GM12878 (cell line): ENCODE measurements around the gene TTC16. TPM values are rescaled to one million over a fixed set of nuclear protein-coding genes. Genes with fewer than 3 reads are reported as not detected.

Experiments
- ATAC-seq: fragments of 200-7000 bp; cut with Tn5 transposase; 3 replicates; pipeline ENCODE4 v1.9.1; 2020; ENCODE audit warnings: mild to moderate bottlenecking, moderate library complexity
- BruUV-seq: library from RNA; stranded (reverse); fragments of 400-500 nt; replicated peaks from 2 replicates; lab custom pipeline; 2021; lab: Mats Ljungman, UMichigan
- CTCF ChIA-PET: fragments of 300-600 bp; sonication (Branson Sonifier 250); formaldehyde crosslinking; extraction: SDS; loops from one replicate; lab custom pipeline; 2021; ENCODE audit warnings: inconsistent platforms; lab: Yijun Ruan, JAX
- POLR2A ChIA-PET: fragments of 350-600 bp; formaldehyde crosslinking; extraction: SDS; loops from one replicate; lab custom pipeline; 2021; ENCODE audit warnings: inconsistent platforms; lab: Charles Lee
- RAD21 ChIA-PET: fragments of 300-600 bp; sonication (Branson Sonifier 250); formaldehyde crosslinking; loops from one replicate; lab custom pipeline; 2023; ENCODE audit warnings: antibody characterized with exemption; ENCODE audit not compliant: unreplicated experiment; lab: Charles Lee
- SMC1A ChIA-PET: fragments of 300-600 bp; sonication (Branson Sonifier 250); formaldehyde crosslinking; loops from one replicate; lab custom pipeline; 2023; ENCODE audit not compliant: unreplicated experiment, uncharacterized antibody; lab: Charles Lee
- DNase-seq: peaks from one replicate; pipeline ENCODE4 v3.0.0-alpha.2; 2011; ENCODE audit warnings: low read depth, low spot score
- FAIRE-seq: peaks from 3 replicates; lab custom pipeline; 2011; peaks lifted over from hg19 to GRCh38; lab: Jason Lieb, UNC
- H2AFZ ChIP-seq: 2 replicates; pipeline ENCODE4 v1.6.0; 2011; ENCODE audit warnings: low read depth, low read length, control low read depth; ENCODE audit not compliant: control insufficient read depth
- H3K27ac ChIP-seq: 2 replicates; pipeline ENCODE4 v1.5.1; 2011; ENCODE audit warnings: control low read depth; ENCODE audit not compliant: control insufficient read depth, insufficient read depth
- H3K27me3 ChIP-seq, 2 experiments: replicated peaks in 1 of 2; 2 replicates each; pipeline versions ENCODE4 v1.6.0 to v1.6.1; 2011; ENCODE audit warnings: low read length in 1 of 2; ENCODE audit not compliant: control insufficient read depth in 2 of 2, insufficient read depth in 2 of 2
- H3K36me3 ChIP-seq, 2 experiments: 2 replicates each; pipeline ENCODE4 v1.5.1; 2011; ENCODE audit warnings: low read length in 1 of 2; ENCODE audit not compliant: control insufficient read depth in 2 of 2, insufficient read depth in 2 of 2
- H3K4me1 ChIP-seq: 2 replicates; pipeline ENCODE4 v1.6.1; 2011; ENCODE audit warnings: mild to moderate bottlenecking, low read length, moderate library complexity, mixed read lengths; ENCODE audit not compliant: control insufficient read depth, insufficient read depth
- H3K4me2 ChIP-seq: 2 replicates; pipeline ENCODE4 v1.6.0; 2011; ENCODE audit warnings: control low read depth; ENCODE audit not compliant: control insufficient read depth, insufficient read depth
- H3K4me3 ChIP-seq: fragments of 200-600 bp; sonication (generic); 2 replicates; pipeline ENCODE4 v1.5.1; 2016
- H3K79me2 ChIP-seq: 2 replicates; pipeline ENCODE4 v1.6.0; 2011; ENCODE audit warnings: low read length; ENCODE audit not compliant: control insufficient read depth, insufficient read depth
- H3K9ac ChIP-seq: 2 replicates; pipeline ENCODE4 v1.8.0; 2011; ENCODE audit warnings: low read length, control low read depth, mixed read lengths; ENCODE audit not compliant: control insufficient read depth, insufficient read depth
- H3K9me3 ChIP-seq: replicated peaks from 3 replicates; pipeline ENCODE4 v1.5.1; 2011; ENCODE audit warnings: mild to moderate bottlenecking, low read length; ENCODE audit not compliant: control insufficient read depth, insufficient read depth
- H4K20me1 ChIP-seq: 2 replicates; pipeline ENCODE4 v1.6.0; 2011; ENCODE audit not compliant: control insufficient read depth, insufficient read depth
- CHD2 ChIP-seq: IDR thresholded peaks from 2 replicates; pipeline ENCODE4 v1.6.1; 2011; ENCODE audit warnings: low read depth, low read length, improper control_type of control experiment, borderline replicate concordance
- FOS ChIP-seq: IDR thresholded peaks from 3 replicates; pipeline ENCODE4 v1.6.1; 2011; ENCODE audit warnings: borderline replicate concordance; ENCODE audit not compliant: insufficient read length; ENCODE audit errors: extremely low read depth
- YBX1 ChIP-seq: fragments of 450-650 bp; IDR thresholded peaks from 2 replicates; pipeline ENCODE4 v1.6.1; 2016; ENCODE audit warnings: antibody characterized with exemption
- ZBTB40 ChIP-seq: fragments of 450-650 bp; IDR thresholded peaks from 2 replicates; pipeline ENCODE4 v1.6.1; 2016; ENCODE audit warnings: mild to moderate bottlenecking, moderate library complexity, borderline replicate concordance
- WGBS: methylation state at CpG from one replicate; pipeline ENCODE4 v1.1.6; 2016; ENCODE audit warnings: low lambda C conversion rate; ENCODE audit not compliant: insufficient replicate concordance, insufficient coverage; ENCODE audit errors: missing lambda C conversion rate; 5-methylcytosine and 5-hydroxymethylcytosine counted together
- in situ Hi-C: fragments of 300-500 bp; cut with MboI; formaldehyde crosslinking; loops from 9 replicates; pipeline ENCODE4 v1.14.3; 2018; ENCODE audit warnings: mixed read lengths
- intact Hi-C: fragments of 100-400 bp; cut with micrococcal nuclease; formaldehyde crosslinking; loops from one replicate; pipeline ENCODE4 v1.14.2; 2022; ENCODE audit not compliant: unreplicated experiment
- polyA plus RNA-seq, 11 experiments: library from polyadenylated mRNA; depleted of rRNA in 4 of 11; unstranded in 6 of 11; stranded (reverse) in 5 of 11; fragments of >200 nt; fragmentation: Nextera tagmentation in 4 of 11; fragmentation: Illumina TruSeq in 1 of 11; extraction: Ambion mirVana in 4 of 11; extraction: Trizol in 1 of 11; gene quantifications; 1 replicate in 1 of 11; 2 replicates in 10 of 11; pipeline versions ENCODE4 v1.2.1 to v1.2.3, GENCODE V29; 2011 to 2016; ENCODE audit warnings: inconsistent platforms in 2 of 11, missing spikeins in 2 of 11, low read depth in 1 of 11
- total RNA-seq, 4 experiments: library from RNA; depleted of rRNA in 3 of 4; stranded (reverse); fragments of >200 nt in 3 of 4; fragmentation: Illumina TruSeq in 1 of 4; extraction: Trizol in 1 of 4; gene quantifications; 2 replicates each; pipeline versions ENCODE4 v1.2.1 to v1.2.3, GENCODE V29; 2013 to 2021

TTC16 gene
- total and polyA plus RNA-seq, 10 of the 15 experiments (the other 5 are each of a cell fraction or from before 2014, with no cell fraction given), result 0.03 TPM; not detected in 9

- no peak for TF ChIP-seq ZBTB40
- no peak for TF ChIP-seq CHD2
- no peak for TF ChIP-seq FOS
Observed at GRCh38 chr9:127667906-127668305, 48.0 kb upstream of the TTC16 start (continued).

- no peak for TF ChIP-seq YBX1
- Histone ChIP-seq H4K20me1 (no peaks in the 10 kb centered on the region), H3K27ac (no peak overlapping the region), H3K79me2 (no peaks in the 10 kb centered on the region), H3K4me2 (no peak overlapping the region), H3K9me3 (no peaks in the 10 kb centered on the region), H3K9ac (no peak overlapping the region), H3K4me3 (no peak overlapping the region), H2AFZ (no peak overlapping the region), H3K4me1 (no peaks in the 10 kb centered on the region), H3K27me3 (peaks cover 0 to 2% of the 10 kb centered on the region in 2 experiments; a peak in 3 of 4 replicates), H3K36me3 (no peaks in the 10 kb centered on the region)
- intact Hi-C loops (no loop called here), in situ Hi-C loops (no loop called here)
- SMC1A ChIA-PET, result no interaction called here
- POLR2A ChIA-PET, result no interaction called here
- CTCF ChIA-PET, result no interaction called here
- WGBS, result 23% methylated on average over 7 of the region's 7 CpGs
- ATAC-seq (no peak), DNase-seq (no peak), FAIRE-seq (no peak)
- RAD21 ChIA-PET, result no interaction called here
- no TSS peak for BruUV-seq
Observed at GRCh38 chr9:127673234-127673633, 42.6 kb upstream of the TTC16 start.
